ENCODE measurements around the gene SNX8. TPM values are rescaled to one million over a fixed set of nuclear protein-coding genes. Genes with fewer than 3 reads are reported as not detected.

The SNX8 gene
- total RNA-seq, 2 donors from 2014 or later: 53.0 to 53.2 TPM

DNA sequence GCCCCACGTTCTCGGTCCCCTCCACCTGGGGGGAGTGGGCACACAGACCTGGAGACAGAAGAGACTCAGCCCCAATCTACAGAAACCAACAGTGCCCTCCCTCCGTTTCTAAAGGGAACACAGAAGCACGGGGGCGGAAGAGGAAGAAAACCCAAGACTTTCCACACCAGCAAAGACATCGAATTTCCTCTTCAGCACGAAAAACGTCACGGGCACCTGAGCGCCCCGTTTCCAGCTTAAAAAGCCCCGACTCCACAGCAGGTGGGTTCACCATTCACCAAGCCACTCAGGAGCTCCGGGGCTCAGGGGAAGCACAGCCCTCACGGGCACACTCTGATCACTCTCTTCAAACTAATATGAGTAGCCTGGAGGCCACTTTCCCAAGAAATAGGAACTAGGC, 52.6 kb downstream of the SNX8 start:
- Mint-ChIP-seq H3K27ac (peak overlapping the region; percentile 21), H3K36me3 (ENCODE audit: low read depth) (peaks cover 62% of the 10 kb centered on the region), H3K4me3 (no peak overlapping the region), H3K9me3 (peaks cover 4% of the 10 kb centered on the region), H3K4me1 (no peaks in the 10 kb centered on the region), H3K27me3 (ENCODE audit: insufficient read depth) (no peaks in the 10 kb centered on the region)
- WGBS, 2 experiments (ENCODE audit: insufficient coverage in 1 of 2, insufficient read length in 1 of 2): 94% methylated on average over 12 to 14 of the region's 14 CpGs
- no peaks in the 10 kb centered on the region for H3K4me1 ChIP-seq (ENCODE audit: control insufficient read depth, insufficient read depth, low read length)
- H3K36me3 ChIP-seq (ENCODE audit: control insufficient read depth, insufficient read depth, low read length): peaks cover 15% of the 10 kb centered on the region
- H3K9me3 ChIP-seq (ENCODE audit: control insufficient read depth, low read length): peaks cover 1% of the 10 kb centered on the region
- H3K27ac ChIP-seq (ENCODE audit: low read depth, low read length): no peak overlapping the region
- no peak overlapping the region for H3K4me3 ChIP-seq (ENCODE audit: low read length)
- TF ChIP-seq, protein P1, sequence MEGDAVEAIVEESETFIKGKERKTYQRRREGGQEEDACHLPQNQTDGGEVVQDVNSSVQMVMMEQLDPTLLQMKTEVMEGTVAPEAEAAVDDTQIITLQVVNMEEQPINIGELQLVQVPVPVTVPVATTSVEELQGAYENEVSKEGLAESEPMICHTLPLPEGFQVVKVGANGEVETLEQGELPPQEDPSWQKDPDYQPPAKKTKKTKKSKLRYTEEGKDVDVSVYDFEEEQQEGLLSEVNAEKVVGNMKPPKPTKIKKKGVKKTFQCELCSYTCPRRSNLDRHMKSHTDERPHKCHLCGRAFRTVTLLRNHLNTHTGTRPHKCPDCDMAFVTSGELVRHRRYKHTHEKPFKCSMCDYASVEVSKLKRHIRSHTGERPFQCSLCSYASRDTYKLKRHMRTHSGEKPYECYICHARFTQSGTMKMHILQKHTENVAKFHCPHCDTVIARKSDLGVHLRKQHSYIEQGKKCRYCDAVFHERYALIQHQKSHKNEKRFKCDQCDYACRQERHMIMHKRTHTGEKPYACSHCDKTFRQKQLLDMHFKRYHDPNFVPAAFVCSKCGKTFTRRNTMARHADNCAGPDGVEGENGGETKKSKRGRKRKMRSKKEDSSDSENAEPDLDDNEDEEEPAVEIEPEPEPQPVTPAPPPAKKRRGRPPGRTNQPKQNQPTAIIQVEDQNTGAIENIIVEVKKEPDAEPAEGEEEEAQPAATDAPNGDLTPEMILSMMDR (conservative IDR thresholded peaks at IDR 0.05): no peak
- H3K27me3 ChIP-seq (ENCODE audit: control insufficient read depth, insufficient read depth, low read length, poor library complexity, severe bottlenecking): no peaks in the 10 kb centered on the region
- H3K9ac ChIP-seq (ENCODE audit: extremely low read depth, low read length, poor library complexity, severe bottlenecking): no peak overlapping the region
- no peak for DNase-seq

DNA sequence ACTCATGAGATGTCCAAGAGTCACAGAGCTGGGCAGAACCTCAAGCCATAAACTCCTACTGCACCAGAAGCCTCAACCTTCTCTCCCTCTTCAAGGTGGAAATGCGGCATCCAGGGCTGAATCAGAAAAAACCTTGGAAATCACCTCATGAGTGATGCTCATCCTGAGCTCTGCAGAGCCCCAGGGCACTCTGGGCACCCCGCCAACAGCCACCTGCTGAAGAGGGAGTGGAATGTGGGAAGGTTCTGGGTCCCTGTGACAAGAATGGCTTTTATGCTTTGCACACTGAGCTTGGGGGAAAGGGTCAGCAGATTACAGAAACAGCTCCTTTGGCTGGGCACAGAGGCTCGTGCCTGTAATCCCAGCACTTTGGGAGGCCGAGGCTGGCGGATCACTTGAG, 53.4 kb downstream of the SNX8 start:
- DNase-seq: no peak
- Histone ChIP-seq H3K27ac (ENCODE audit: low read depth, low read length) (no peak overlapping the region), H3K9ac (ENCODE audit: extremely low read depth, low read length, poor library complexity, severe bottlenecking) (no peak overlapping the region), H3K27me3 (ENCODE audit: control insufficient read depth, insufficient read depth, low read length, poor library complexity, severe bottlenecking) (no peaks in the 10 kb centered on the region), H3K9me3 (ENCODE audit: control insufficient read depth, low read length) (no peaks in the 10 kb centered on the region), H3K36me3 (ENCODE audit: control insufficient read depth, insufficient read depth, low read length) (peaks cover 13% of the 10 kb centered on the region), H3K4me3 (ENCODE audit: low read length) (no peak overlapping the region), H3K4me1 (ENCODE audit: control insufficient read depth, insufficient read depth, low read length) (no peaks in the 10 kb centered on the region)
- peaks cover 2% of the 10 kb centered on the region for H3K9me3 Mint-ChIP-seq
- H3K27me3 Mint-ChIP-seq (ENCODE audit: insufficient read depth): no peaks in the 10 kb centered on the region
- TF ChIP-seq, protein P1 (conservative IDR thresholded peaks at IDR 0.05): no peak
- no peak overlapping the region for H3K4me3 Mint-ChIP-seq
- peaks cover 64% of the 10 kb centered on the region for H3K36me3 Mint-ChIP-seq (ENCODE audit: low read depth)
- 83 to 93% methylated on average over 2 to 5 of the region's 5 CpGs for WGBS, 2 experiments (ENCODE audit: insufficient coverage in 1 of 2, insufficient read length in 1 of 2)
- H3K27ac Mint-ChIP-seq: peak overlapping the region; percentile 13
- no peaks in the 10 kb centered on the region for H3K4me1 Mint-ChIP-seq

DNA sequence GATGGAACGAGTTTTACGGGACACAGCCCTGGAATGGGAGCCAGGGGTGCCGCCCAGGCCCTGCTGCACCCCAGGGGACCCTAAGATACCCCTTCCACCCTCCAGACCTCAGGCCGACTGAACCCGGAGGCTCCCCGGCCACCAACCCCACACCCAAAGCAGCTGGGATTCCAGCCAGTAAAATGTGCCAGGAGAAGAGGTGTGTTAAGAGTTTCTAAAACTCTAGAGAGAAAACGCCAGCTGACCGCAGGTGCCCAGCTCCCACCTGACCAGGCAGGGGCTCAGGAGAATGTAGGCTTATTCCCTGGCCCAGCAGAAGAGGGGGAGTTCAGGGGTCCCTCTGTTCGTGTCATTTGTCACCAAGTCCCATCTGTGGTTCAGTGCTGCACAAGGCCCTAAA, 54.8 kb downstream of the SNX8 start:
- H3K4me1 Mint-ChIP-seq: no peaks in the 10 kb centered on the region
- Histone ChIP-seq H3K4me3 (ENCODE audit: low read length) (no peak overlapping the region), H3K36me3 (ENCODE audit: control insufficient read depth, insufficient read depth, low read length) (peaks cover 7% of the 10 kb centered on the region), H3K27me3 (ENCODE audit: control insufficient read depth, insufficient read depth, low read length, poor library complexity, severe bottlenecking) (no peaks in the 10 kb centered on the region), H3K27ac (ENCODE audit: low read depth, low read length) (no peak overlapping the region), H3K9me3 (ENCODE audit: control insufficient read depth, low read length) (no peaks in the 10 kb centered on the region), H3K9ac (ENCODE audit: extremely low read depth, low read length, poor library complexity, severe bottlenecking) (no peak overlapping the region), H3K4me1 (ENCODE audit: control insufficient read depth, insufficient read depth, low read length) (no peaks in the 10 kb centered on the region)
- peak overlapping the region; percentile 28 for H3K27ac Mint-ChIP-seq
- H3K36me3 Mint-ChIP-seq (ENCODE audit: low read depth): peaks cover 60% of the 10 kb centered on the region
- TF ChIP-seq, protein P1 (conservative IDR thresholded peaks at IDR 0.05): no peak
- 90 to 100% methylated on average over 5 to 8 of the region's 9 CpGs for WGBS, 2 experiments (ENCODE audit: insufficient coverage in 1 of 2, insufficient read length in 1 of 2)
- DNase-seq: no peak
- H3K4me3 Mint-ChIP-seq: no peak overlapping the region
- no peaks in the 10 kb centered on the region for H3K27me3 Mint-ChIP-seq (ENCODE audit: insufficient read depth)
- H3K9me3 Mint-ChIP-seq: no peaks in the 10 kb centered on the region

All from endodermal cell (in vitro differentiated cells).